SK-N-SH (cell line): Measurements from ENCODE around the gene ZMYND15. TPM values are rescaled to one million over a fixed set of nuclear protein-coding genes. Genes with fewer than 3 reads are reported as not detected.
"Not testable (repeated sequence)": the region's sequence is repeated elsewhere in the genome, so short reads cannot be mapped to it uniquely, and the experiment has no call there.

Source experiments
- CTCF ChIA-PET: fragments of 300-600, 350-600 bp; formaldehyde crosslinking; extraction: SDS; loops from one replicate; lab custom pipeline; 2021; lab: Yijun Ruan, JAX
- POLR2A ChIA-PET: fragments of 350-600 bp; sonication (Branson Sonifier 250); formaldehyde crosslinking; extraction: SDS; loops from one replicate; lab custom pipeline; 2020; ENCODE audit warnings: antibody characterized with exemption, inconsistent platforms; lab: Yijun Ruan, JAX
- DNase-seq: peaks from one replicate; pipeline ENCODE4 v3.0.0; 2012
- H2AFZ ChIP-seq: fragments of 200-600 bp; sonication (generic); 2 replicates; pipeline ENCODE4 v1.8.1; 2016; ENCODE audit warnings: antibody characterized with exemption, mild to moderate bottlenecking, low read depth
- H3F3A ChIP-seq: fragments of 200-600 bp; sonication (generic); replicated peaks from 2 replicates; pipeline ENCODE3; 2016; ENCODE audit warnings: antibody characterized with exemption, mild to moderate bottlenecking; ENCODE audit not compliant: insufficient read depth
- H3K27ac ChIP-seq, 2 experiments: fragments of 200-500 bp in 1 of 2; fragments of 200-600 bp in 1 of 2; sonication (Bioruptor generic) in 1 of 2; sonication (generic), shearing (Covaris generic) in 1 of 2; 2 replicates each; pipeline versions ENCODE4 v1.5.1 to v1.6.1; 2014 to 2016; ENCODE audit warnings: low read depth in 2 of 2, inconsistent platforms in 1 of 2, low read length in 1 of 2, mild to moderate bottlenecking in 1 of 2, mixed read lengths in 1 of 2
- H3K27me3 ChIP-seq: fragments of 200-600 bp; sonication (generic), shearing (Covaris generic); 2 replicates; pipeline ENCODE4 v1.6.1; 2016; ENCODE audit warnings: mixed run types; ENCODE audit not compliant: insufficient read depth
- H3K36me3 ChIP-seq, 2 experiments: fragments of 200-500 bp in 1 of 2; fragments of 200-600 bp in 1 of 2; sonication (Bioruptor generic) in 1 of 2; sonication (generic) in 1 of 2; replicated peaks in 1 of 2; 2 replicates each; pipeline versions ENCODE3 to v1.5.1; 2014 to 2016; ENCODE audit warnings: low read length in 1 of 2, mild to moderate bottlenecking in 1 of 2; ENCODE audit not compliant: insufficient read depth in 2 of 2, control insufficient read depth in 1 of 2
- H3K4me1 ChIP-seq, 2 experiments: fragments of 200-500 bp in 1 of 2; fragments of 200-600 bp in 1 of 2; sonication (Bioruptor generic) in 1 of 2; sonication (generic), shearing (Covaris generic) in 1 of 2; 2 replicates each; pipeline versions ENCODE4 v1.5.1 to v1.6.1; 2014 to 2016; ENCODE audit warnings: low read depth in 1 of 2, low read length in 1 of 2, mixed run types in 1 of 2; ENCODE audit not compliant: insufficient read depth in 2 of 2, control insufficient read depth in 1 of 2
- H3K4me2 ChIP-seq: fragments of 200-600 bp; sonication (generic), shearing (Covaris generic); 2 replicates; pipeline ENCODE4 v1.6.1; 2017; ENCODE audit warnings: mixed run types
- H3K4me3 ChIP-seq, 2 experiments: fragments of 200-500 bp in 1 of 2; fragments of 200-600 bp in 1 of 2; sonication (Bioruptor generic) in 1 of 2; sonication (generic), shearing (Covaris generic) in 1 of 2; 2 replicates each; pipeline versions ENCODE4 v1.5.1 to v1.8.1; 2014 to 2016; ENCODE audit warnings: low read depth in 2 of 2, inconsistent platforms in 1 of 2, low read length in 1 of 2, mild to moderate bottlenecking in 1 of 2, mixed read lengths in 1 of 2, moderate library complexity in 1 of 2
- H3K79me2 ChIP-seq: fragments of 200-600 bp; sonication (generic); 2 replicates; pipeline ENCODE4 v1.8.1; 2017; ENCODE audit warnings: mild to moderate bottlenecking; ENCODE audit not compliant: insufficient read depth
- H3K9ac ChIP-seq: fragments of 200-600 bp; sonication (generic); 2 replicates; pipeline ENCODE4 v1.6.1; 2017; ENCODE audit warnings: mixed run types
- H3K9me2 ChIP-seq: fragments of 200-600 bp; sonication (generic); 2 replicates; pipeline ENCODE4 v1.6.1; 2017; ENCODE audit warnings: mixed run types
- H3K9me3 ChIP-seq: fragments of 200-600 bp; sonication (generic); 2 replicates; pipeline ENCODE4 v1.6.1; 2017; ENCODE audit warnings: mixed run types, mild to moderate bottlenecking, moderate library complexity
- H4K20me1 ChIP-seq: fragments of 200-600 bp; sonication (generic); 2 replicates; pipeline ENCODE4 v1.6.1; 2017; ENCODE audit warnings: mild to moderate bottlenecking, mixed run types; ENCODE audit not compliant: insufficient read depth
- CTCF ChIP-seq: fragments of 200-600 bp; sonication (generic); IDR thresholded peaks from 2 replicates; pipeline ENCODE4 v1.6.1; 2017; ENCODE audit warnings: antibody characterized with exemption, mild to moderate bottlenecking, moderate library complexity
- ELF1 ChIP-seq: IDR thresholded peaks from 2 replicates; pipeline ENCODE4 v1.4.0; 2012
- EZH2phosphoT487 ChIP-seq: fragments of 200-600 bp; sonication (generic); IDR thresholded peaks from 2 replicates; pipeline ENCODE4 v1.6.1; 2017; ENCODE audit warnings: low read depth, mixed run types, mild to moderate bottlenecking, antibody characterized with exemption, moderate library complexity, borderline replicate concordance
- FOSL2 ChIP-seq: IDR thresholded peaks from 2 replicates; pipeline ENCODE4 v1.4.0; 2012; ENCODE audit warnings: low read depth, mild to moderate bottlenecking, moderate library complexity, borderline replicate concordance
- FOXJ3 ChIP-seq: sonication (generic); formaldehyde crosslinking; IDR thresholded peaks from 2 replicates; pipeline ENCODE4 v1.5.1; 2020; ENCODE audit warnings: mild to moderate bottlenecking, missing genetic modification reagents
- GATA2 ChIP-seq: sonication (generic); formaldehyde crosslinking; IDR thresholded peaks from 2 replicates; pipeline ENCODE4 v1.5.0; 2020; ENCODE audit warnings: mild to moderate bottlenecking, missing genetic modification reagents
- MAX ChIP-seq: IDR thresholded peaks from 2 replicates; pipeline ENCODE4 v1.4.0; 2012; ENCODE audit warnings: low read depth
- MEF2A ChIP-seq: IDR thresholded peaks from 2 replicates; pipeline ENCODE4 v1.4.0; 2012; ENCODE audit warnings: low read depth, borderline replicate concordance
- POLR2AphosphoS5 ChIP-seq: IDR thresholded peaks from 2 replicates; pipeline ENCODE4 v1.6.1; 2012; ENCODE audit warnings: low read depth, low read length
- RAD21 ChIP-seq: IDR thresholded peaks from 2 replicates; pipeline ENCODE4 v1.6.1; 2012; ENCODE audit warnings: mild to moderate bottlenecking, low read length
- RCOR1 ChIP-seq: fragments of 150-350 bp; IDR thresholded peaks from 2 replicates; pipeline ENCODE4 v1.6.1; 2017; ENCODE audit warnings: antibody characterized with exemption, low read length
- SIN3A ChIP-seq: IDR thresholded peaks from 2 replicates; pipeline ENCODE4 v1.6.1; 2012; ENCODE audit warnings: low read depth, mild to moderate bottlenecking, low read length, moderate library complexity, borderline replicate concordance
- SMC3 ChIP-seq: IDR thresholded peaks from 2 replicates; pipeline ENCODE4 v1.6.1; 2012; ENCODE audit warnings: low read depth, low read length, improper control_type of control experiment
- YY1 ChIP-seq: IDR thresholded peaks from 2 replicates; pipeline ENCODE4 v1.4.0; 2012; ENCODE audit warnings: low read depth, mild to moderate bottlenecking
- ZBTB33 ChIP-seq: IDR thresholded peaks from 2 replicates; pipeline ENCODE4 v1.4.0; 2012; ENCODE audit warnings: low read depth, borderline replicate concordance
- WGBS: methylation state at CpG from one replicate; pipeline ENCODE4 v1.1.6; 2017; ENCODE audit warnings: low lambda C conversion rate; 5-methylcytosine and 5-hydroxymethylcytosine counted together
- polyA plus RNA-seq, 3 experiments: library from polyadenylated mRNA; depleted of rRNA; stranded (reverse); fragments of >200 nt; gene quantifications; 2 replicates each; pipeline ENCODE4 v1.2.3, GENCODE V29; 2012

ZMYND15 gene
- polyA plus RNA-seq, 1 of the 3 experiments (the other 2 are of a cell fraction), result 0.08 TPM

- WGBS, result 97% methylated on average over 7 of the region's 15 CpGs
- H3K27me3 ChIP-seq, H3K79me2 ChIP-seq, POLR2A ChIA-PET, H3F3A ChIP-seq, H3K36me3 ChIP-seq, H3K9me3 ChIP-seq, H3K27ac ChIP-seq, H3K4me3 ChIP-seq, H3K9ac ChIP-seq, H3K9me2 ChIP-seq, CTCF ChIA-PET, DNase-seq, H2AFZ ChIP-seq, H4K20me1 ChIP-seq, H3K4me2 ChIP-seq: not testable (repeated sequence)
- peaks cover 0 to 17% of the 10 kb centered on the region in 2 experiments; a peak in 1 of 4 replicates for H3K4me1 ChIP-seq
These were observed 25.1 kb upstream of the ZMYND15 start for GRCh38 chr17:4714340-4715062.

- ChIA-PET CTCF (no interaction called here), POLR2A (no interaction called here)
- DNase-seq, result no peak
- Histone ChIP-seq H3K4me1 (peaks cover 0 to 14% of the 10 kb centered on the region in 2 experiments; a peak in 1 of 4 replicates), H3K36me3 (peaks cover 0 to 4% of the 10 kb centered on the region in 2 experiments), H3F3A (no peaks in the 10 kb centered on the region), H3K4me3 (no peak overlapping the region), H3K79me2 (peaks cover 5% of the 10 kb centered on the region; the same call in 1 of the 2 replicates), H4K20me1 (no peaks in the 10 kb centered on the region), H3K27me3 (no peaks in the 10 kb centered on the region), H2AFZ (no peak overlapping the region), H3K27ac (no peak overlapping the region), H3K4me2 (no peak overlapping the region), H3K9ac (no peak overlapping the region), H3K9me2 (no peaks in the 10 kb centered on the region), H3K9me3 (no peaks in the 10 kb centered on the region)
- TF ChIP-seq MEF2A (no peak), RAD21 (no peak), GATA2 (CRISPR knock-in tag) (no peak), YY1 (no peak), ZBTB33 (no peak), POLR2AphosphoS5 (no peak), MAX (no peak), FOSL2 (no peak), SMC3 (no peak), EZH2phosphoT487 (no peak), SIN3A (no peak), RCOR1 (no peak), ELF1 (no peak), CTCF (no peak), FOXJ3 (no peak)
- 91% methylated on average over 6 of the region's 11 CpGs for WGBS
These were observed 24.4 kb upstream of the ZMYND15 start for GRCh38 chr17:4715063-4715744.
